HG03439 (cell line): ENCODE measurements around the gene SLCO3A1.

ENCODE experiments used
- ATAC-seq: cut with Tn5 transposase; IDR thresholded peaks from one replicate; pipeline ENCODE4 v1.9.1; 2021; ENCODE audit warnings: mild to moderate bottlenecking, moderate library complexity; ENCODE audit not compliant: unreplicated experiment

SLCO3A1 gene

DNA sequence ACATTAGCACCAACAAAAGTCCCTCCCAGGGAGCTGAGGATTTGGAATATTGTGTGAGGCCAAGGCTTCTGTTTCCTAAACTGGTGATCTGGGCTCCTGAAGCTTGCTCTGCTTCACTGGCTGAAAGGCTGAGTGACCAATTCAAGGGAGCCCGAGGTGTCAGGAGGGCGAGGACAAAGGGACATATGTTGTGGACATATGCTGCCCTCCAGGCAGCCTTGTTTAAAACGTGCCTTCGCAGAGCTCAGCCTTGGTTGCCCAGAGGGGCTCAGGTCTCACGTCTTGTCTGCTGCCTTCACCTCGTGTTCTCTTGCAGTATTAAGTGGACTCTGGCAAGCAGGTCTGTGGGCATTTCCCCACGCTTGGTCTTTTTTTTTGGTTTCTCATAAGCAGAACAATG, 7.0 kb downstream of the SLCO3A1 start:
- ATAC-seq: no peak

DNA sequence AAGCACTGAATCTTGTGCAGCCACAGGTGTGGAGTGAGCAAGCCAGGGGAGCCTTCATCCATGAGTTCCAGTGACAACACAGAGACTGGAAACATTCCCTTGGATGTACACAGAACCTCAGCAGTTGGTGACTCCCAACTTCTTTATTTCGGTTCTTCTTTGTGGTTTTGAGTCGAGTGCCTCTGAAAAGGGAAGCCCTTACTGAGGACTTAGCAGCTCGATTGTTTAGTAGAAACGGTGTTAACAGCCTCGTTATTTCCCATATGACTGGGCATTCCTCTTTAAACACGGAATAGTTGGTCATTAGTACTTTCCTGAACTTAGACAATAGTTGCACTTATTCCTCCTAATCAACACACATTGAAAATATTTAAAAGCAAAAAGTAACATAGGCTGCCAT, 7.7 kb downstream of the SLCO3A1 start:
- ATAC-seq: no peak

GRCh38 chr15:91862891-91863504, 9.5 kb downstream of the SLCO3A1 start:
- ATAC-seq: no peak

GRCh38 chr15:91863621-91864255, 10.2 kb downstream of the SLCO3A1 start:
- no peak for ATAC-seq

- no peak for ATAC-seq
These were observed 11.2 kb downstream of the SLCO3A1 start for GRCh38 chr15:91864664-91865063.

GRCh38 chr15:91865486-91865885, 12.0 kb downstream of the SLCO3A1 start:
- no peak for ATAC-seq

DNA sequence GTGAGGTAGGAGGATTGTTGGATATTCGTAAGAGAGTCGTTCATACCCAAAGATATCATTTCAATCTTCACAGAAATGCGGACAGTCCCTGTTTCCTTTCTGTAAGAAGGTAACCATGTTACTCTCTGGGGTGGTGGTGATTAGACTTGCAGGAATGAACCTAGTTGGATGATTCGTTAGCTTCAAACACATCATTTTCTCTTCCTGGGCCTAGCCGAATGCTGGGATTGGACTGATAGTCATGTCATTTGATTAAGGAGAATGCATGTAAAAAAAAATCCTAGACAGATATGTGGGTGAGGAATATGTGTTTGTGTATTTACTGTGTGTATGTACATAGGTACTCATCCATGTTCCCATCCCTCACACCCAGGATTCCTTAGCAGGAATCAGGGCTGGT, 12.4 kb downstream of the SLCO3A1 start:
- ATAC-seq: no peak

- no peak for ATAC-seq
These were observed 12.9 kb downstream of the SLCO3A1 start for GRCh38 chr15:91866371-91866905.

GRCh38 chr15:91866971-91867372, 13.5 kb downstream of the SLCO3A1 start:
- ATAC-seq: no peak

- no peak for ATAC-seq
These were observed 14.1 kb downstream of the SLCO3A1 start for GRCh38 chr15:91867581-91868026.

DNA sequence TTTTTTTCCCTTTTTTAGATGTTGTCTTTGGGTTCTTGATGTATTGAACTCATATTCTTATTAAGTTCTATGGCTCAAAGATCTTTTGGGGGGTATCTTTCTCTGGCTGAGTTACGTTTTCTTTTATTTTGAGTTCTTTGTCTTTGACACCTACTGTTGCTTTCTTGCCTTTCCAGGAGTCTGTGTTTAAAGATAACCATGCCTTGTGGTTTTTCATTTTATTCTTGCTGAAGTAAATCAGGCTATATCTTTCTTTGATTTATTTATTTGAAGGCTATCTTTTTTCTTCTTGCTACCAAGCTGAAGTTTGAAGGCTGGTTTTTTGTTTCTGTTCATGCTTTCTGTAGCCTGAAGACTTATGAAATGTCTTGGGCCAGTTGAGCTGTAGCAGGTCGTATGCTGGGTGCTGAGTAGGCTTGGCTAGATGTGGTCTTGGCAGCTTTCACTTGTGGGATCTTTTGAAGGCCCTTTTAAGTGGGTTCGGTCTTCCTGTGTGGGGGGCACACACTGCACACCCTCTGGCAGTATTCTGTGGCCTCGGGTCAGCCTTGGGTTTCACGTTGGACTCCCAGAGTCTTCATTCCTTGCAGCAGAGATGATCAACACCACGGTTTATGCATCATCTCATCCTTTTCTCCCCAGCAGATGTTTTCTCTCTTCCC, 17.5 kb downstream of the SLCO3A1 start:
- ATAC-seq: no peak

DNA sequence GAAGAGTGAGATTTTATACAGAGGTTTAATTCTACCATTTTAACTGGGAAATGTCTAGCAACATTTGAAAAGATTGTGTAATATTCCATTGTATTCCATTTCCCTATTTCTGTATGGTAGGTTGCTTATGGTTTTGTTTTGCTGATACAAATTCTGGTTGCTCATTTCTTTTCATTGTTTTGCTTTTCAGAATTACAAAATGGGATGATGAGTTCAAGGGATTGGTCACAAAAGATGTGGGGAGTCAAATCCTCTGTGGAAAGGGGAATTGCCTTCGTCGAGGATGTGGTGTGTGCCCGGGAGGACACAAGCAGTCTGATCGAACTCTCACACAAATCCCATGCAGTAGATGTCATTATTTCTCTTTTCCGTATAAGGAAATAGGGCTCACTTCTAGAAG, 18.3 kb downstream of the SLCO3A1 start:
- ATAC-seq: no peak

GRCh38 chr15:91872356-91873137, 19.0 kb downstream of the SLCO3A1 start:
- ATAC-seq: no peak

DNA sequence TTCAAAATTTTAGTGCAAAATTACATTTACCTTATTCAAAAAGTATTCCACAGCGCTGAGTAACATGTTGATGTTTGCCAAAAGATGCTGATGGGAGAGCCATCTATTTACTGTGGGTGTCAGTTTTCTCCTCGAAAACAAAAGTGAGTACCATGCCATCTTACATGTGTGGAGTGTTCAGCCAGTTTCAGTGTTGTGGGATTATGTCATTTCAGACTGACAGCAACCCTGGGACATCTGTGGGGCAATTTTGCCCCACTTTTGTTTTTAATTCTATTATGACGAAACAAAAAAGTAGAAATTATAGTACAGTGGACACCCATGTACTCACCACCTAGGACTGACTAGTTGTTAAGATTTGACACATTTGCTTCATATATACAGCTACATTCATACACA, 19.6 kb downstream of the SLCO3A1 start:
- no peak for ATAC-seq

DNA sequence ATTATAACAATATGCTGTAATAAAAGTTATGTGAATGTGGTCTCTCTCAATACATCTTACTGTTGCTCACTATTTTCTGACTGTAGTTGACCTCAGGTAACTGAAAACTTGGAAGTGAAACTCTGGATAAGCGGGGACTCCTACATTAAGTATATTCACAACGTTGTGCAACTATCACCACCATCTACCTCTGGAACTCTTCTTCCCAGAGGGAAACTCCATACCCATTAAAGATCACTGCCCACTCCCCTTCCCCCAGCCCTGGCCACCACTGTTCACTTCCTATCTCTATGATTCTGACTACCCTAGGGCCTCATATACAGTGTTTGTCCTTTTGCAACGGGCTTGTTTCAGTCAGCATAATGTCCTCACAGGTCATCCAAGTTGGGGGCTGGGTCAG, 20.7 kb downstream of the SLCO3A1 start:
- ATAC-seq: no peak

- no peak for ATAC-seq
These were observed 21.6 kb downstream of the SLCO3A1 start for GRCh38 chr15:91874992-91875660.

- ATAC-seq: no peak
These were observed 22.7 kb downstream of the SLCO3A1 start for GRCh38 chr15:91876187-91876586.

DNA sequence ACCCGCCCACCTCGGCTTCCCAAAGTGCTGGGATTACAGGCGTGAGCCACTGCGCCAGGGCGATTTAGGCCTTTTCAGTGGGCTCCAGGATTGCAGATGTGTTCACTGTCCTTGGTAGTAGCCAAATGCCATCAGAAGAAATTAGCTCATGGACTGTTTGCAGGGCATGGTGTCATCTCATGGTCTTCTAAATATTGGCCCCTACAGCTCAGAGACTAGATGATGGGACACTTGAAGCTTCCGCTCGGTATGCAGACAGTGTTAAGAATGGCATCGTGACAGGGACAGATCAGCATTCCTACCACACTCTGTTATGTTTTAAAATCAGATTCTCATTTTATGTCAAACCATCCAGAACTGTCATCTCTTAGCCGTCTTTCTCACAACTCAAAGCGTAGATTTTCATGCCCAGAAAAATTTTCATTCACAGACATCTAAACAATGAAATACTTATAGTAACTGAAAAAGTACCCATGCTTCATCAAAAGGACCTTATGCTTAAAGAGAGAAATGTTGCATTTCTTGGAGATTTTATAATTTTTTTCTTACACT, 24.9 kb downstream of the SLCO3A1 start:
- ATAC-seq: no peak

DNA sequence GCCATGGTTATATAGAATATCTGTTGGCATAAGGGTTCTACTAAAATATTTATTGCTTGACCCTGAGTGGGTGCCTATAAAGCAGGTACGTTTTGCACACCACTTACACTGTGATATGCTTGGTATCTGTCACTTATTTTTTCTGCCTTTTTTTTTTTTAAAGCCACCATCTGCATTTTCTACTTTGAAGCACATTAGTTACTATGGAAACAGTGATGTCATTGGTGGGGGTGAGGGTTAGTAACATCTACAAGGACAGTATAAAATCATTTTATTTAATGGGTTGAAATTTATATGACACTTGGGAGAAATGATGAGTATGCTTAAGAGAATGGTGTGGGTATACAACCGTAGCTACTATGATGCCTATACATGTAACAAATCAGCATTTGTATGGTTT, 25.6 kb downstream of the SLCO3A1 start:
- ATAC-seq: no peak

GRCh38 chr15:91880373-91880772, 26.9 kb downstream of the SLCO3A1 start:
- ATAC-seq: no peak
